ENCODE data around the gene CXADR. TPM values are rescaled to one million over a fixed set of nuclear protein-coding genes. Genes with fewer than 3 reads are reported as not detected.
"Not testable (repeated sequence)": the region's sequence is repeated elsewhere in the genome, so short reads cannot be mapped to it uniquely, and the experiment has no call there.

Gene CXADR
- total RNA-seq, 1 donor from 2014 or later = 54.9 TPM

DNA sequence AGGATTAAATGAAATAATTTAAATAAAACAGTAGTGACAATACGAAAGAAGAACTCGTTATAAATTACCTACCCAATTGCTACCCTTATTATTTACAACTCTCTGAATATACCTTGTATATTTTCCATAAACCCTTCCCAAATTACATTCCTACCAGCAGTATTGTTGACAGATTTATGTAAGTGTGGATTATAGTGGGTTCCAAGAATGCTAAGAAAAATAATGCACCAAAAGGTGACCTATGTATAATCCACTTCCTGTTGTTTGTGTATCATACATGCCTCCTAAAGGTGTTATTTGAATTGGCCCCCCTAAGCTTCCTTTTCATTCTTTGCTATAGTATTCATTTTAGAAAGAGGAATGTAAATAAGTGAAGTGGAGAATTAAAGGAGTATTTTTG is 33.2 kb upstream of the CXADR start:
- TF ChIP-seq, protein P1, sequence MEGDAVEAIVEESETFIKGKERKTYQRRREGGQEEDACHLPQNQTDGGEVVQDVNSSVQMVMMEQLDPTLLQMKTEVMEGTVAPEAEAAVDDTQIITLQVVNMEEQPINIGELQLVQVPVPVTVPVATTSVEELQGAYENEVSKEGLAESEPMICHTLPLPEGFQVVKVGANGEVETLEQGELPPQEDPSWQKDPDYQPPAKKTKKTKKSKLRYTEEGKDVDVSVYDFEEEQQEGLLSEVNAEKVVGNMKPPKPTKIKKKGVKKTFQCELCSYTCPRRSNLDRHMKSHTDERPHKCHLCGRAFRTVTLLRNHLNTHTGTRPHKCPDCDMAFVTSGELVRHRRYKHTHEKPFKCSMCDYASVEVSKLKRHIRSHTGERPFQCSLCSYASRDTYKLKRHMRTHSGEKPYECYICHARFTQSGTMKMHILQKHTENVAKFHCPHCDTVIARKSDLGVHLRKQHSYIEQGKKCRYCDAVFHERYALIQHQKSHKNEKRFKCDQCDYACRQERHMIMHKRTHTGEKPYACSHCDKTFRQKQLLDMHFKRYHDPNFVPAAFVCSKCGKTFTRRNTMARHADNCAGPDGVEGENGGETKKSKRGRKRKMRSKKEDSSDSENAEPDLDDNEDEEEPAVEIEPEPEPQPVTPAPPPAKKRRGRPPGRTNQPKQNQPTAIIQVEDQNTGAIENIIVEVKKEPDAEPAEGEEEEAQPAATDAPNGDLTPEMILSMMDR (IDR thresholded peaks at IDR 0.05; ENCODE audit: partially characterized antibody, unreplicated experiment) = no peak
- no peak for DNase-seq
- no peak overlapping the region for H3K4me3 Mint-ChIP-seq (ENCODE audit: unreplicated experiment)
- H3K36me3 Mint-ChIP-seq (ENCODE audit: unreplicated experiment) = no peaks in the 10 kb centered on the region
- H3K27ac Mint-ChIP-seq (ENCODE audit: unreplicated experiment) = no peak overlapping the region
- H3K27me3 Mint-ChIP-seq (ENCODE audit: unreplicated experiment) = no peaks in the 10 kb centered on the region
- H3K4me1 Mint-ChIP-seq (ENCODE audit: low read depth, unreplicated experiment) = no peaks in the 10 kb centered on the region
- H3K9me3 Mint-ChIP-seq (ENCODE audit: unreplicated experiment) = no peaks in the 10 kb centered on the region

DNA sequence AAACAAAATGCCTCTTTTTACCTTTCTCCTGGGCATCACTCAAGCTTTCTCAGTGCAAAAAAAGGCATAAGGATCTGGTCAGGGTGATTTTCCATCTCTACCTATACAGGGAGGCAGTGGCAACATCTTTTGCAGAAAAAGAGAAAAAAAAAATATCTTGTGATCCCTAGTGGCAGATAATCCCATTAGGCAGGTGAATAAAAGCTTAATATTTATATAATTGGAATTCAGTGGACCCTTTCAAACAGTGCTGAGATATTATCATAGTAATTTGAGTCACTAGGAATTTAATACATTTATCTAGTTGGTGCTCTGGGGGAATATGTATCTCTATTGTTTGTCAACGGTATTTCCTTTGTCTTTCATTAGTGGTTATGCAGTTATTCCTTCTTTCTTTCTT is 29.9 kb upstream of the CXADR start:
- H3K4me1 Mint-ChIP-seq (ENCODE audit: low read depth, unreplicated experiment) = no peaks in the 10 kb centered on the region
- no peak for DNase-seq
- H3K27ac Mint-ChIP-seq (ENCODE audit: unreplicated experiment) = no peak overlapping the region
- H3K27me3 Mint-ChIP-seq (ENCODE audit: unreplicated experiment) = no peaks in the 10 kb centered on the region
- TF ChIP-seq, protein P1 (IDR thresholded peaks at IDR 0.05; ENCODE audit: partially characterized antibody, unreplicated experiment) = no peak
- H3K9me3 Mint-ChIP-seq (ENCODE audit: unreplicated experiment) = peaks cover 1% of the 10 kb centered on the region
- H3K36me3 Mint-ChIP-seq (ENCODE audit: unreplicated experiment) = no peaks in the 10 kb centered on the region
- no peak overlapping the region for H3K4me3 Mint-ChIP-seq (ENCODE audit: unreplicated experiment)

DNA sequence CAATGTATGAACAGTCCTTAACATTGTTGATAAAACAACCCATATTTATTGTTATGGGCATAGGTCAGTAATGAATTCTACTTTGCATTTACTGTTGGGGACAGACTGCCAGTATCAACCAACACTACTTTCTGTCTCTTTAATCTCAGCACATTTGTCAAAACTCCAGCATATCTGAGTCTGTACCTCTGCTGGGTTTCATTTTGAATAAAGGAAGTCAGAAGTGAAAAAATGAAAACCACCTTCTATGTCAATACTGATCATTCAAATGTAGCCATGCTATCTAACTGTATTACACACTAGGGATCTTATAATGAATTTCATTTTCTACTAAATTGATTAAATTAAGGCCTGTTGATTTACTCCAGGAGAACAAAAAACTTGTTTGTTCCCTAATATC is 24.2 kb upstream of the CXADR start:
- no peaks in the 10 kb centered on the region for H3K4me1 Mint-ChIP-seq (ENCODE audit: low read depth, unreplicated experiment)
- no peaks in the 10 kb centered on the region for H3K27me3 Mint-ChIP-seq (ENCODE audit: unreplicated experiment)
- no peak overlapping the region for H3K27ac Mint-ChIP-seq (ENCODE audit: unreplicated experiment)
- no peak for DNase-seq
- H3K4me3 Mint-ChIP-seq (ENCODE audit: unreplicated experiment) = no peak overlapping the region
- H3K9me3 Mint-ChIP-seq (ENCODE audit: unreplicated experiment) = peaks cover 1% of the 10 kb centered on the region
- TF ChIP-seq, protein P1 (IDR thresholded peaks at IDR 0.05; ENCODE audit: partially characterized antibody, unreplicated experiment) = no peak
- H3K36me3 Mint-ChIP-seq (ENCODE audit: unreplicated experiment) = no peaks in the 10 kb centered on the region

DNA sequence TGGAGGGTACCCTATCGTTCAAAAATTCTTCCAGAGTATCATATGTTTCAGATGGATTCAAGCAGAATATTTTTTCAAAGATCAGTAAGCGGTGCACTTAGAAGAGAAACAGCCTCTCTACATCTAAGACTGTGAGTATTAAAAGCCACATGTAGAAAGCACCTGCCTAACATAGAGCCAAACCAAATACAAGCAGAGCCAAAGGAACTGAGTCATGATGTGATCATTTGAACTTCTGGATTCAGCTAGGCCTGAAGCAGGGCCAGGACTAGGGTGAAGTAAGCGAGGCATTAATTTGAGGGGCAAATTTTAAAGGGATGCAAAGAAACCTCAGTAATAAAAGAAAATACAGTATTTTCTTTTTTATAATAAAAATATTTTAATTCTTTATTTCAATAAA is 23.3 kb upstream of the CXADR start:
- H3K36me3 Mint-ChIP-seq (ENCODE audit: unreplicated experiment); H3K4me3 Mint-ChIP-seq (ENCODE audit: unreplicated experiment); H3K4me1 Mint-ChIP-seq (ENCODE audit: low read depth, unreplicated experiment); H3K27me3 Mint-ChIP-seq (ENCODE audit: unreplicated experiment); DNase-seq; H3K9me3 Mint-ChIP-seq (ENCODE audit: unreplicated experiment); H3K27ac Mint-ChIP-seq (ENCODE audit: unreplicated experiment): not testable (repeated sequence)

DNA sequence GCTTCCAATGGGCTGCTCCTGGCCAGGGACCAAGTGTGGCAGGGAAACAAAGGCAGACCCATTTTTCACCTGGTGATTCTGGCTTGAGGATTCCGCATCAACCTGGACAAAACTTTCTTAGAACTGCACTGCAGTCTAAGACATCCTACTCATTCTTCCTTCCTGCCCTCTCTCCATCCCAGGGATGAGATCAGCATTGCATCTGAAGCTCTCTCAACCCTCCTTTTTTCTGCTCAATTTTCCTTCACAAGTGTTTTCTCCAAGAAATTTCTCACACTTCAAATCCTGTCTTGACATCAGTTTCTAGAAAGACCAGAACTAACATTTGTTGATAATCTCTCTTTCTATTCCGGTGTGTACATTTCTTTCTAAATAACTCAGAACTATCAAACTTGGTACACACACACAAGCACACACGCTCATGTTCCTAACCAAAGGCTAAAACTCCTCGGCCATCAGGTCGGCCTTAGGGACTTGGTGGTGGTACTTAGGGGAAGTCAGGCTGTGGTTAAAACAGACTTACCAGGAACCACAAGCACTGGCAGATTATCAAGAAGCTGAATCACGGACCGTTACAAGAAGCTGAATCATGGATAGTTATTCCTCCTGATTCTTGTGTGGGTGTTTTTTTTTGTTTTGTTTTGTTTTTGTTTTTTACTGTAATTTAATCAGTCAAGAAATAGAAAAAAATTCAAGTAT is 21.0 kb upstream of the CXADR start:
- H3K36me3 Mint-ChIP-seq (ENCODE audit: unreplicated experiment) = no peaks in the 10 kb centered on the region
- H3K4me3 Mint-ChIP-seq (ENCODE audit: unreplicated experiment) = no peak overlapping the region
- peaks cover 1% of the 10 kb centered on the region for H3K27me3 Mint-ChIP-seq (ENCODE audit: unreplicated experiment)
- TF ChIP-seq, protein P1 (IDR thresholded peaks at IDR 0.05; ENCODE audit: partially characterized antibody, unreplicated experiment) = no peak
- no peak overlapping the region for H3K27ac Mint-ChIP-seq (ENCODE audit: unreplicated experiment)
- no peak for DNase-seq
- no peaks in the 10 kb centered on the region for H3K4me1 Mint-ChIP-seq (ENCODE audit: low read depth, unreplicated experiment)
- peaks cover under 1% of the 10 kb centered on the region for H3K9me3 Mint-ChIP-seq (ENCODE audit: unreplicated experiment)

All from glutamatergic neuron (in vitro differentiated cells).